ENCODE measurements around the gene ECT2L. TPM values are rescaled to one million over a fixed set of nuclear protein-coding genes. Genes with fewer than 3 reads are reported as not detected.
A peak's percentile ranks its signal among the peaks of the same experiment; 100 is the strongest.

The ECT2L gene, protein sequence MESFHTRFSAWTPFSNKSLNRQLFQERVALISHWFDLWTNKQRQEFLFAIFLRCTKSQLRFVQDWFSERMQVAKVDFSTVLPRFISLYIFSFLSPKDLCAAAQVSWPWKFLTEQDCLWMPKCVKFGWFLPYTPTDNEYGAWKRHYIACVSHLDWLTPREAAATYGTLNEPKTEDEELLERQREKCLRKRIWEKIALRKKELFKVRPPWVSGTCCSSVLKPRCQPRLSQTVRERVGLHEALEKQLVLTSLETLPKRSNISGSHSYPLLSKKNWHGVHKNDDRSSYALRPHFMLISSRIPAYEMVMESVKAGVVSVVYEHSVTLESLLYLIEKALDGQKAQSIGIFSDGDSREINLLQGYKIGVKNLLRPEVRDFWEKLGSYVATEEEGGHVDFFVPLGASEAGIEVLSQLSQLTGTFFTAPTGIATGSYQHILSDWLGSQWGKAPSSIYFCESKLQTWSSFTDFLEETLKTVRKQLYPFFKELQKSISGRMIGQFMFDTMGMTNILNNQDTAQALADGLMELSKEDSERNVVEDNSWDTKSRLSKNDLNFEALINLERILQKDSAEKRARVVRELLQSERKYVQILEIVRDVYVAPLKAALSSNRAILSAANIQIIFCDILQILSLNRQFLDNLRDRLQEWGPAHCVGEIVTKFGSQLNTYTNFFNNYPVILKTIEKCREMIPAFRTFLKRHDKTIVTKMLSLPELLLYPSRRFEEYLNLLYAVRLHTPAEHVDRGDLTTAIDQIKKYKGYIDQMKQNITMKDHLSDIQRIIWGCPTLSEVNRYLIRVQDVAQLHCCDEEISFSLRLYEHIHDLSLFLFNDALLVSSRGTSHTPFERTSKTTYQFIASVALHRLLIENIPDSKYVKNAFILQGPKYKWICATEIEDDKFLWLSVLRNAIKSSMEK
- under 1 TPM; 0.17 to 0.42 (median 0.21) TPM for total RNA-seq

DNA sequence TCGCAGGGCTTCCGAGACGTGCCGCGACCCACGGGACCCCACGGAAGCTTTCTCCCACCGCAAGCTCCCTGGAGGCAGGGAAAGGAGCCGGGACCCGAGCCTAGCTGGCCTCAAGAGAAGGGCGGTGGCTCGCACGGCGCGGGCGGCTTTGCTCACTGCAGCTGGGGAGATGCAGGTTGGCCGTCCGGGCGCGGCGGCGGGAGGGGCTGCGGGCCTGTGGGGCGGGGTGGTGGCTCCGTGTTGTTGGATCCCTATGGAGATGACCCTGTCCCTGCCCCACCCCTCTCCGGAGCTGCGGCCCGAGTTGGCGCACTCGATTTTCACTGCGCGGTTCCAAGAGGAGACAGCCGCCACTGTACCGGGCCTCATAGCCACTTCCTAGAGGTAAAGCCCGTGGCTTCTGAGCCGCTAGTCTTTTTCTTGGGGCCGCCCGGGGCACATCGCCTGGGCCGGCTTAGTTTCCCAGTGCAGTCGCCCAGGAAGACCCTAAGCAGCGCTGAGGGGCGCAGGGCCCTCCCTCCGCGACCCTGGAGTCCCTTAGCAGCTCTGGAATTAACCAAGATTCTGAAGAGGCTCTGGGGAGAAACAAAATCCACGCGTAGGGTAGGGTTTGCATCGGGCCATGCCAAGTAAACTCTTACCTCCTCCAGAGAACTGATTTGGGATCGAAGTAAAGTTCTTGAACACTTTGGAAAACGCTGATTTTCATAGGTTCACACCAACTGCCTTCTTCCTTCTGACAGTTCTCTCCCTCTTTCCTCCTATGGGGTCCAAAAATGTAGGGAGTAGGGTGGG is at the start of gene ECT2L:
Gene ECT2L, plus strand, starts transcription at position 279 of the 795 bp plus-strand sequence. CDS start 17,188 bp downstream, outside the sequence.
- Histone ChIP-seq H3K36me3 (peaks cover 0 to 25% (median 12%) of the 10 kb centered on the region in 4 donors), H3K27ac (replicated peaks in 1 of 4) (peak within 1 kb of the TSS; percentile 77 to 87 (median 82)), H3K27me3 (no peaks in the 10 kb centered on the region), H3K9me3 (no peaks in the 10 kb centered on the region), H3K4me3 (peak within 1 kb of the TSS; percentile 49 to 61 (median 56)), H3K4me1 (peaks cover 0 to 22% (median 17%) of the 10 kb centered on the region in 4 donors)
- TF ChIP-seq POLR2AphosphoS5 (IDR thresholded peaks at IDR 0.05), result peak; percentile 31 to 74
- TF ChIP-seq POLR2A (IDR thresholded peaks at IDR 0.05; ENCODE audit: low read depth), result no peak
- 24% methylated on average over 31 of the region's 50 CpGs for WGBS
- DNase-seq (ENCODE audit: extremely low spot score), result peak; percentile 93
- intact Hi-C loops (cut with DNase I), result no loop called here

DNA sequence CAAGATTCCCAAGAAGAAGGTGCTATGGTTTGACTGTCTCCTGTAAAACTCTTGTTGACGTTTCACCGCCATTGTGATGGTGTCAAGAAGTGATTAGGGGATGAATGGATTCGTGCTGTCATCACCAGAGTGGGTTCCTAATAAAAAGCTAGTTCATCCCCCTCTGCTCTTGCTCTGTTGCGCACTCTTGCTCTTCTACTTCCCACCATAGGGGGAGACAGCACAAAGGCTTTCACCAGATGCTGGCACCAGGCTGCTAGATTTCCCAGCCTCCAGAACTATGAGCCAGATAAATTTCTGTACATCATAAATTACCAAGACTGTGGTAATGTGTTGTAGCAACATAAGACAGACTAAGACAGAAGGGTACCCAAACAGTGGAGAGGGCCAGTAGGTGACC is 43.9 kb upstream of the ECT2L start:
- intact Hi-C loops (cut with DNase I), result no loop called here
- no peaks in the 10 kb centered on the region for H3K36me3 ChIP-seq
- H3K4me3 ChIP-seq, result no peak overlapping the region
- no peaks in the 10 kb centered on the region for H3K9me3 ChIP-seq
- no peak overlapping the region for H3K27ac ChIP-seq (replicated peaks in 1 of 4)
- no peak for DNase-seq (ENCODE audit: extremely low spot score)
- no peaks in the 10 kb centered on the region for H3K27me3 ChIP-seq
- H3K4me1 ChIP-seq, result no peaks in the 10 kb centered on the region
- TF ChIP-seq POLR2A (IDR thresholded peaks at IDR 0.05; ENCODE audit: low read depth) (no peak), POLR2AphosphoS5 (IDR thresholded peaks at IDR 0.05) (no peak), EP300 (IDR thresholded peaks at IDR 0.05) (no peak)
- TF ChIP-seq, protein P1, sequence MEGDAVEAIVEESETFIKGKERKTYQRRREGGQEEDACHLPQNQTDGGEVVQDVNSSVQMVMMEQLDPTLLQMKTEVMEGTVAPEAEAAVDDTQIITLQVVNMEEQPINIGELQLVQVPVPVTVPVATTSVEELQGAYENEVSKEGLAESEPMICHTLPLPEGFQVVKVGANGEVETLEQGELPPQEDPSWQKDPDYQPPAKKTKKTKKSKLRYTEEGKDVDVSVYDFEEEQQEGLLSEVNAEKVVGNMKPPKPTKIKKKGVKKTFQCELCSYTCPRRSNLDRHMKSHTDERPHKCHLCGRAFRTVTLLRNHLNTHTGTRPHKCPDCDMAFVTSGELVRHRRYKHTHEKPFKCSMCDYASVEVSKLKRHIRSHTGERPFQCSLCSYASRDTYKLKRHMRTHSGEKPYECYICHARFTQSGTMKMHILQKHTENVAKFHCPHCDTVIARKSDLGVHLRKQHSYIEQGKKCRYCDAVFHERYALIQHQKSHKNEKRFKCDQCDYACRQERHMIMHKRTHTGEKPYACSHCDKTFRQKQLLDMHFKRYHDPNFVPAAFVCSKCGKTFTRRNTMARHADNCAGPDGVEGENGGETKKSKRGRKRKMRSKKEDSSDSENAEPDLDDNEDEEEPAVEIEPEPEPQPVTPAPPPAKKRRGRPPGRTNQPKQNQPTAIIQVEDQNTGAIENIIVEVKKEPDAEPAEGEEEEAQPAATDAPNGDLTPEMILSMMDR (IDR thresholded peaks at IDR 0.05), result no peak
- 96% methylated on average over 4 of the region's 4 CpGs for WGBS

DNA sequence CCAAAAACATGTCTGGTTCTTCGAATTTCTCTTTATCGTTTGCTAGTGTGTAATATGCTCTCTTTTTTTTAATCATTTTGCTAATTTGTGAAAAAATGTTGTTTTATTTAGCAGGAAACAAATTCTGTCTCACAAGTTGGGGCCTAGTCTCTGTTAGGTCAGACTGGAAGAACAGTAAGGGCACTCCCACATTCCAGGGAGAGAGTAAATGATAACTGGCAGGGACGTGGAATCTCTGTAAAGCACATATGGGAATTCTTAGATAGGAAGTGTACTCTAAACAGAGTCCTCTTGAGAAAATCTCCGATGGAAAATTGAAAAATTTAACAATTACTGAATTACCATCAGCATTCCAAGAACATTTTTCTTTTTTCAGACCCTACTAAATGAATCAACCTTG is 38.8 kb upstream of the ECT2L start:
- Histone ChIP-seq H3K4me1 (no peaks in the 10 kb centered on the region), H3K4me3 (no peak overlapping the region), H3K9me3 (no peaks in the 10 kb centered on the region), H3K27ac (replicated peaks in 1 of 4) (no peak overlapping the region), H3K36me3 (no peaks in the 10 kb centered on the region), H3K27me3 (no peaks in the 10 kb centered on the region)
- TF ChIP-seq POLR2AphosphoS5 (IDR thresholded peaks at IDR 0.05) (no peak), EP300 (IDR thresholded peaks at IDR 0.05) (no peak), POLR2A (IDR thresholded peaks at IDR 0.05; ENCODE audit: low read depth) (no peak)
- TF ChIP-seq, protein P1 (IDR thresholded peaks at IDR 0.05), result no peak
- intact Hi-C loops (cut with DNase I), result no loop called here
- no peak for DNase-seq (ENCODE audit: extremely low spot score)
- WGBS, result 69% methylated on average over 4 of the region's 4 CpGs

DNA sequence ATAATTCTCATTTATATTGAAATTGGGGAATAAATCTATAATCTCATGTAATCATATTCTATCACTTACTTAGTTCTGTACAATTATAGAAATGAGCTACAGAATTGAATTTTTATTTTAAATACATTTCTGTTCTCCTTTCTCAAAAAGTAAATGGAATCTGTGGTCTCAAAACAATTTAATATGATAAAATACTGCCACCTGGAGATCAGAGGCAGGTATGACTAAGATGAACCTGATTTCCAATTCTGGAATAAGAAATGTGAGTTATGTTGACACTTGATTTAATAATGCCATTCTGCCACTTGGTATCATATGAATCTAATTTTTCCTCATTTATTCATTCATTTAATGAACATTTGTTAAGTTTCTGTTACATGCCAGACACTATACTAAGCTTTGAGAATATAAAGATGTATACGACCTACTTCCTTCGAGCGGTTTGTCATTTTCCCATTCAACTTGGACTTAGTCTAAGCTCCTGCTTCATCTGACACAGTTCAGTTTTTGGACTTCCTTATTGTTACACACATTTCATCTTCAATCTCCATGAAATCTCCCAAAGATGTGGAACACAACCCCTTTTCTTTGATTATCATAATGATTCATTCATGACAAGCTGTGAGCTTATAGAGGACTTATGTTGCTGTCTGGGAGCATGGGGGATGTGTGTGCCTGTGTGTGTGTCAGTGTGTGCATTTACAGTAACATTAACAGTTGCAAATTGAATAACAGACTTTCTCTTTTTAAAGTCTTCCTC is 29.8 kb upstream of the ECT2L start:
- WGBS, result 88% methylated on average over 3 of the region's 3 CpGs

More for the DNA sequence above, 29.8 kb upstream of the ECT2L start:
- H3K27me3 ChIP-seq, result no peaks in the 10 kb centered on the region
- H3K9me3 ChIP-seq, result no peaks in the 10 kb centered on the region
- TF ChIP-seq, protein P1 (IDR thresholded peaks at IDR 0.05), result peak; percentile 74 to 76 (median 74)
- TF ChIP-seq POLR2A (IDR thresholded peaks at IDR 0.05; ENCODE audit: low read depth), result no peak
- TF ChIP-seq POLR2AphosphoS5 (IDR thresholded peaks at IDR 0.05), result no peak
- no peak for TF ChIP-seq EP300 (IDR thresholded peaks at IDR 0.05)
- H3K4me1 ChIP-seq, result no peaks in the 10 kb centered on the region
- H3K27ac ChIP-seq (replicated peaks in 1 of 4), result no peak overlapping the region
- H3K4me3 ChIP-seq, result no peak overlapping the region
- intact Hi-C loops (cut with DNase I), result loop anchor here (1.0 to 10.0 kb wide), 4 partner anchors 74 to 761 kb away; no protein-coding TSS in a partner anchor
- DNase-seq (ENCODE audit: extremely low spot score), result no peak
- H3K36me3 ChIP-seq, result no peaks in the 10 kb centered on the region

Measured in esophagus muscularis mucosa (tissue), 4 donors.